ENCODE results near the gene PREX1.

PREX1 gene

DNA sequence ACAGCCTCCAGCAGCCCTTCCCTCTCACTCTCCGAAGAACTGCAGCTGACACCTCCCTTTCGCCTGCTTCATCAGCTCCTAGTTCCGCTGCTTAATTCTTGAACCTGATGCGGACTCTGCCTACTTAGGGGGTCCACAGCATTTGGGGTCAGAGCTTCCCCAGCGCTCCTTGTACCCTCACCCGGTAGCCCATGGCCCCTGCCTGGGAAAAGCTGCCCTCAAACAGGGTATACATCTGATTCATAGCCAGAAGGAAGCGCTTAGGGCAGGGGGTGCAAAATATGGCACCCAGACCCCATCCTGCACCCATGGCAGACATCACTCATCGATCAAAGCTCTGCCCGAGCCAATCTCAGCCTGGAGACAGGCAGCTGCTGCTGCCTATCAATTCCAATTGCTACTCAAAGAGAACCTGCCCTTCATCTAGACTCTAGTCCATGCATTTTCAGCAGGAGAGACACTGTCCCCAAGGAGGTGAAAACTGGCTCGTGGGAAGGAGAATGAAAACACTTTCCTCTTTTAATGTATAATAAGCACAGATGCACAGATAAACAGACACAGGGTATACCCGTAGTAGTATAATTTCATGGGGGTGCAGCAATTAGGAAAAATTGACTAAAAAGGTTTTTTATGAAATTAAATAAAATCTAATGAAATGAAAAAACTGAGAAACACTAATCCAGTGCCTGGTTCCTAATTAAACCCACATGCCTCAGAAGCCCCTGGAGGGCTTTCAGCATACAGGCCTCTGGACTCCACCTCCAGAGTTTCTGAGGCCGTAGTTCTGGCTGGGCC lies 194.8 kb downstream of the PREX1 start:
- DNase-seq (ENCODE audit: low spot score) = no peak

DNA sequence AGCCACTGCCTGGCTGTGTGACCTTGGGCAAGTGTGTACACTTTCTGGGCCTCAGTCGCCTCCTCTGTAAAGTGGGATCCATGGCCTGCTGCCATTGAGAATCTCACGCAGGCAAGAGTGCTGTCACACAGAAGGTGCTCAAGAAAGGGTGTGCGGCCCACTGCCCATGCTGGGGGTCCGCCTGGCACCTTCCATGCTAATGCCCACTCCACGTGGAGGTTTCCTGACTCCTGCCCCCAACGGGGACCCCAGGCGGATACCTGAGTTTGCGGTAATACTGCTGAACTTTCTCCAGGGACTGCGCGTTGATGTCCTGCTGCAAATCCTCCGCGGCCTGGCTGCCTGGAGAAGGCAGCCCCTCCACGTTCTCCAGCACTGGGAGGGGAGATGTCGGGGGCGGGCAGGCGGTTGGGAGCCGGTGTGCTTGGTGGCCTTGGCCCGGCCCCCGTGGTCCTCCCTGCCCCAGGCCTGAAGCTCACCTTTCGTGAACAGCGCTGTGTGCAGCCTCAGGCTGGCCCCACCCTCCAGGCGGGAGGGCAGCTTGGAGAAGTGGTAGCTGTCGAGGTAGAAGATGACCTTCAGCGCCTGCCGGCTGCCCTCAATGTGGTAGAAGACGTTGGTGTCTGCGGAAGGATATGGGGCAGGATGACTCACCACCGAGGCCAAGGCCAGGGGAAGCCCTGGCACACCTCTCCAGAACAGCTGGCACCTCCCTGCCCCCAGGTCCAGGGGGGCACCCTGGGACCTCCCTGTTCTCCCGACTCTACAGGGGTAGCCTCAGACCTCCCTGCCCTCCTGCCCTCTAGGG lies 195.6 kb downstream of the PREX1 start:
- no peak for DNase-seq (ENCODE audit: low spot score)

DNA sequence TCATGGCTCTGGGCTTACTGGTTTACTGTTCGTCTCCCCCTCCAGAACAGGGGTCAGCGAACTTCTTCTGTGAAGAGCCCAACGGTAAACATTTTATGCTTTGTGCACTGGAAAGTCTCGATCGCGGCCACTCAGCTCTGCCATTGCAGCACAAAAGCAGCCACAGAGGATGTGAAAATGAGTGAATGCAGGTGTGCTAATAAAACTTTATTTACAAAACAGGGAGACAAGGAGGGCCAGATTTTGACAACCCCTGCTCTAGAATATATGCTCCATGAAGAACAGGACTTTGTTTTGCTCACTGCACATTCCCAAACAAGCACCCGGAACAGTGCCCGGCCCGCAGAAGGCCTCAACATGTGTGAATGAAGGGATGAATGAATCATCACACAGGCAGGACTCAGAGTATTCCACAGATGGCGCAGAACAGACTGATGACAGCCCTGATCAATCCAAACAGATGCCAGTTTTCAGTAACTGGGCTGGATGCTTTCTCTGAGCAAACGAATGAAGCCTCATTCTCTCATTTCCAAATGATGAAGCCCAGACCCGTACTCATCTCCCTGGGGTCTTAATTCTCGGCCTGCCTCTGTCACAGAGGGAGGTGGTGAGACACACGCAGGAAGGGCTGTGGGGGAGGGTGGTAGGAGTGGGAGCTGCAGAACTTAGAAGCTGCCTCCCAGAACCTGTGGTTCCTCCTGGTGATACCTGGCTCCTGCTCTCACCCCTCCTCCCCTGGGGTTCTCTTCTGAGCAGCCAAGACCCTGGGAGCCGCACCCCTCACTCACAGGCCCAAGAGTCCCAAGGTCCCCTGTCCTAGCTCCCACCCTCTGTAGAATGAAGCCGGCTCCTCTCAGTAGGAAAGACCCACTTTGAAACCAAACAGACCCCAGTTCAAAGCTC lies 196.4 kb downstream of the PREX1 start:
- no peak for DNase-seq (ENCODE audit: low spot score)

DNA sequence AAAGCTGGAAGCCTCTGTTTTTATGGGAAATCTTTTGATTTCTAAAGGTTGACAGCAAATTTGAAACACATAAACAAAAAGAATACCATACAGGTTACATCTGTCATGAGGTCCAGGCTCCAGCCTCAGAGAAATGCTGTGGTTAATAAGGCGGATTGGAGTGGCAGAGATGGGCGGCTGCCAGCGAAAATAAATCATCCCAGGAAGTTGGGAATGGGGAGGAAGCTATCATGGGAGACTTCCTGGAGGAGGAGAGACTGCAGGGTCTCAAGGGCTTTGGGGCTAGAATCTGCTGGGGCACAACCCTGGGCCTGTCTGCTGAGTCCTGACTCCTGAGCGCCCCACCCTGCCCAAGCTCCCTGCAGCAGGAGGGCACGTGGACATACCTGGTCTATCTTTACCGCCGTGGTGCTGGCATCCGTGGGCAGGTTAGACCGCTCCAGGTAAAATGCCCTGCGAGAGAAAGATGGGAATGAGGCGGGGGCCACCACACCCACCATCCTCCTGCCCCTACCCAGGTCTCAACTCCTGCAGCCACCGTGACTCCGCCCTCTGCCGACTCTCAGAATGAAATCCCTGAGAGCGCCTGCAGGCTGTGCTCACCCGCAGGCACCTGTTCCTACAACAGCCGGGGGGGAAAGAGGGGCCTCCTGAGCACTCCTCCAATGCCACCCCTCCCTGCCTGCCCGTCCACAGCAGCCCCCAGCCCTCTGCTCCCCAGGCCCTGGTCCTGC lies 197.3 kb downstream of the PREX1 start:
- no peak for DNase-seq (ENCODE audit: low spot score)

DNA sequence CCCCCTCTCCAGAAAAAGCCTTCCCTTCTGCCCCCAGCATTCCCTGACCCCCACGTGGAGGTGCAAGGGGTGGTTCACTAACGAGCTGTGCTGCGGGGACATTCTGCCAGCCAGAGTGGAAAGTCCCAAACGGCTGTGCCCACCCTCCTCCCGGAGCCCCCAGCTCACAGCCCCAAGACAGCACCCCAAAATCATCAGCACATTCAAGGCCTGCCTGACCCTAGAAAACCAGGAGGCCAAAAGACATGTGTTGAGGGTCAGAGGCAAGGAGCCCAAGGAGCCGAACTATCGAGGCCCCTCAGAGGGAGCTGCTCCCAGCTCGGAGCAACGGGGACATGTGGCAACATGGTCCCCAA lies 197.9 kb downstream of the PREX1 start:
- DNase-seq (ENCODE audit: low spot score) = no peak

DNA sequence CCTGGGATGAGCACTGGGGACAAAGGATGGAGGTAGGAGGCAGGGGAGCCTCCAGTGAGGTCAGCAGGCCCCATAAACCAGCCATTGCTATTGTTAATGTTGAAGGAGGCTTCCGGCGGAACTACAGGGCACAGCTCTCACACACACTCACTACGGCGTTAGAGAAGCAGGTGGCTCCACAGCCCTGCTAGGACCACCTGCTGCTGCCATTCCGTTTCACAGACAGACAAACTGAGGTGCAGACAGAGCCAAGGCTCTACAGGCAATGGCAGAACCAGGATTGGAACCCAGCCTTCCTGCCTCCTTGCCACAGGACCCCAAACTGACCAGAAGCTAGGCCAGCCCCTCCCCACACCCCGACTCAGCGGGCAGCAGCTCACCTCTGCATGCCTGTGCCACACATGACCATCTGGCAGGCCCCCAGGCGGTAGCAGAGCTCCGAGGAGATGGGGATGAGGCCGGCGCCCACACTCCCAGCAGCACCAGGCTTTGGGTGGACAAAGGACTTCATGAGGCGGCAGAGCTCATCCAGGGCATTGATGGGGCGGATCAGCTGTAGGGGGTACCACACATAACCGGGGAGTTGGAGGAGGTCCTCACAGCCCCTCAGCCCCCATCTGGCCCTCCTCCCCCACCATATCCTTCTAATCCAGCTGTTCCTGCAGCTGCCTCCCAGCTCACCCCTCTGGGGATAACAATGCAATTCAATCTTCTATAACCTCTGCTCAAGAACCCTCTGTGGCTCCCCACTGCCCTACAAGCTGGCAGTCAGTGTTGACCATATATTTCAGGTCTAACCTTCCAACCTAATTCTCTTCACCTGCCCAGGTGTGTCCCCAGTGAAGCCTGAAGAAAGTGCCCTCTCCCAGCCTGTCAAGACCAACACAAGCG lies 198.5 kb downstream of the PREX1 start:
- DNase-seq (ENCODE audit: low spot score) = no peak

DNA sequence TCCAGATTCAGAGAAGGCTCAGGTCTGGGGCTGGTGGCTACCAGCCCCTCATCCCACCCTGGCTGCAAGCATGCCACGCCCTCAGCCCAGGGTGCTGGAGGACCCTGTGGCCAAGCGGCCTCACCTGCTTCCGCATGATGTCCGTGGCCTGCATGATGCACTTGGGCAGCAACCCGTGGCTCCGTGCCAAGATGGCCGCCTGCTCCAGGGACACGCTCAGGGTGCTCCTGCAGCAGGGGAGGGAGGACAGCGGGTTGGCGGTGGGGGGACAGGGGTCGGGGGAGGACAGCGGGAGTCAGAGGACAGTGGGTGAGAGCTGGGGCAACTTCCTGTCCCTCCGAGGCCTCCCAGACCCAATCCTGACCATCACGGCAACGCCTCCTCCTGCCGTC lies 200.1 kb downstream of the PREX1 start:
- no peak for DNase-seq (ENCODE audit: low spot score)

DNA sequence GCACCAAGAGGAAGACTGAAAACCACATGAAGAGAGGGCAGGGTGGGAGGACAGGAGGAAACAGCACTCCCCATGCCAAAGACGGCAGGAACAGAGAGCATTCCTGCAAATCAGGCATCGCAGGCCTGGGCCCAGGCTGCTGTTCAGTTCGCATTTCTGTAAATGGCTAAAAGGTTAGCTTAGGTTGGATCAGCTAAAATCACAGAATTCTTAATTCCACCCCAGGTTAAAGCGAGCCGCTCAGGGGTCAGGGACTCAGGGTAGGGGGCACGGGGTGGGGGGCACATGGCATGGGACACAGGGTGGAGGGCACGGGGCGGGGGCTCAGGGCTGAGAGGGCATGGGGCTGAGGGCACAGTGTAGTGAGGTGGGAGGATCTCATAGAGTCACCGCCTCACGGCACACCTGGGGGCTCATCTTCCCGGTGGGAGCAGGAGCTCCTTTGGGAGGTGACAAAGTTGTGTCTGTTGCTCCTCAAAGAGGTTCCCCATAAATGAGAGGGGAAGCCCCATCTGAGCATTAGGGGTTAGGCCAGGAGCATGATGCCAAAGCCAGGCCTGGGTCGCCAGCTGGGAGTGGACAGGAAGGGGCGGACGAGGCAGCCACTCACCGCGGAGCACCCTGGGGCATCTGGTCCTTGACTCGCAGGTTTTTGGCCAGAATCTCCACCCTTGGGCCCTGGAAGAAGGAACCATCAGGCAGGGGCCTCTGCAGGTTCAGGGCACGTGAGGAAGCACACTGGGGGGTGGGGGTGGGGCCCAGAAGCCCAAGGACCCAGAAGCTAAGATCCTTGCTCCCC lies 200.7 kb downstream of the PREX1 start:
- DNase-seq (ENCODE audit: low spot score) = no peak

DNA sequence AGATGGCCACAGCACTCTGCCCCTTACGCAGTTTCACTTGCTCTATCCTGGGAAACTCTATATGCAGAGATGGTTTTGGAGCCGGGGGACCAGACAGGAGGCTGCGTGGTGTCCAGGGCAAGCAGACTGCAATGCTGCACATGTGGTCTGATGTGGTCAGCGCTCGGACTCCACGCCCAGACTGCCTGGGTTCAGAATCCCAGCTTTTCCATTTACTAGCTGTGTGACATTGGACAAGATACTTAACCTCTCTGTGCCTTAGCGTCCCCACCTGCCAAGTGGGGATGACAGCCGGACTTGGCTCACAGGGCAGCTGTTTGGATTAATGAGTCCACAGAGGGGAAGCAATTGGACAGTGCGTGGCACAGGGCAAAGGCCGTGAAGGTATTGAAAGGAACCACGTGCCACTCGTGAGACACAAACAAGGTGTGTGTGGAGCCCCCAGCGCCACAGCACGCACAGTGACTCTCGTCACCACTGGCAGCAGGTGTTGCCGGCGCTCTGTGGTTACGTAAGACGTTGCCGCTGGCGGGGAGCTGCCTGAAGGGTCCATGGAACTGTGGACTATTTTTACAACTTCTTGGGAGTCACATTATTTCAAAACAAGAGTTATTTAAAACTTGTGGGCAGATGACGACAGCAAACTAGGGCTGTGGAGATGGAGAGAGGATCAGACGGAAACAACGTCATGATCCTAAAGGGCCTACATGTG lies 201.4 kb downstream of the PREX1 start:
- no peak for DNase-seq (ENCODE audit: low spot score)

DNA sequence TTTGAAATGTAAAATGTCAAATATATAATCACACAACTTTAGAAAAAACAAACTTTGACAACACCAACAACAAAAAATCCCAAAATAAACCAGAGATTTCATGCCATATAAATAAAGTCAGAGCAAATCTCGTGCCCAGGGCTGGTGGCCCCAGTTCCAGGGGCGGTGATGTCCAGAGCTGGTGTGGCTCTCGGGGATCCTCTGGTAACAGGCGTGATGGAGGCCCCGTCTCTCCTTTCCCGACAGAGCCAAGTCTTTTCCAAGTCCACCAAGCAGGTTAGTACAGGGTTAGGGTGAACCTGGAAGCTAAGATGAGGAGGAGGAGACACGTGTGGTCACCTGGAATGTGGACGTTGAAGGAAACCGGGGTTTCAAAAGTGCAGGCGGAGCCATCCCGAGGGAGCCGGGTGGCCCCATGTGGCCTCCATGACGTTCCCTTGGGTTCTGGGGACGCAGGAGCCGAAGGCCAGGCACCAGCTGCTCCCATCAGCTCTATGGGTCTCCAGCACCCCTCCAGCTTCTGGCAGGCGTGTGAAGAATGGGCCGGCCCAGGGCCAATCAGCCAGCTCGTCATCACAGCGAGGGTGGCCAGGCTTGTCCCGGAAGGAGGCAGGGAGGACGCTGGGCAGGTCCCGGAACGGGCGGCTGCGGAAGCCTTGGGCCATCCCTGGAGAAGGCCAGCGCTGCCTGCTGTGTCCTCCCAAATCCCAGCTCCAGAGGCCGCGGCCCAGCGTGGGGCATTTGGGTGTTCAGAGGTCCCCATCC lies 202.5 kb downstream of the PREX1 start:
- DNase-seq (ENCODE audit: low spot score) = no peak

DNA sequence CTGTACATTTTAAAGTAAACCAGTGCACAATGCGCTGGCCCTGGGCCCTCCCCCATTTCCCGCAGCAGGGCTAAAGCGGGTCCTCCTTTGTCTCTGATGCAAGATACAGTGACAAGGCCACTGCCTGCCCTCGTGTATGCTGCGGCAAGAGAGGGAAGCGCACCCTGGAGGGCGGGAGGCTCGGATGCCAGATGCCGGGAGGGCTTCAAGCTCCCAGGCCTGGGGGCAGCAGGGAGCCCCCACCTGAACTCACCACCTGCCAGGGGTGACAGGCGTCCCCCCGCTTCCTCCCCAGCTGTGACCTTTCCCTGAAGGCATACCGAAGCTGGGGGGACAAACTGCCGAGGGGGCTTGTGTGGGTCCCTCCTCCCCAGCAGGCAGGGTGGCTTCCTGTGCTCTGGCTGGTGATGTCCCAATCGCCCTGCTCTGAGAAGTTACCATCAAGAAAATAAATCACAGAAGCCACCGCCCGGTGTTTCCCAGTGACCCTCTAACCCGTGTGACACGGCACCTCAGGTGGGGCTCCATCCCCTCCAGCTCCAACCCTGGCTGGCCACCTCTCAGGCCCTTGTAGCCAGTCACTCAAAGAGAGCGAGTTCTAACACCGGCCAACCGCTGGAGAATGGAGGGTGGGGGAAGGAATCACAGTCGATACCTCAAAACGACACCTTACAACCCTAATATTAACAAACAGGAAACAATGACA lies 203.3 kb downstream of the PREX1 start:
- no peak for DNase-seq (ENCODE audit: low spot score)

DNA sequence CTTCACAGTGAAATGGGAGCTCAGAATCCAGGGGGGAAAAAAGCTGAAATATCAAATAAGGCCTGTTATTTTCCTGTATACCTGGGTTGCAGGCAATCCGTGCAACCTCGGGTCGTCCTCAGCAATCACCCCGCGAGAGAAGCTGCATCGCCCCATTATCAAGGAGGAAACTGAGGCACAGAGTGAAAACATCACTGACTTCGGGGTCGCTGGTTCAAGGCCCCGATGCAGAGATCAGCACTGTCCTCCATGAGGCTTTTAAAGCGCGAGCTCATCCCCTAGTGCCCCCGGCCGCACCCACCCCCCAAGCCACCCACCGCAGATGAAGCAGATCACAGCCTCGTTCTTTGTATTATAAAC lies 203.9 kb downstream of the PREX1 start:
- no peak for DNase-seq (ENCODE audit: low spot score)

DNA sequence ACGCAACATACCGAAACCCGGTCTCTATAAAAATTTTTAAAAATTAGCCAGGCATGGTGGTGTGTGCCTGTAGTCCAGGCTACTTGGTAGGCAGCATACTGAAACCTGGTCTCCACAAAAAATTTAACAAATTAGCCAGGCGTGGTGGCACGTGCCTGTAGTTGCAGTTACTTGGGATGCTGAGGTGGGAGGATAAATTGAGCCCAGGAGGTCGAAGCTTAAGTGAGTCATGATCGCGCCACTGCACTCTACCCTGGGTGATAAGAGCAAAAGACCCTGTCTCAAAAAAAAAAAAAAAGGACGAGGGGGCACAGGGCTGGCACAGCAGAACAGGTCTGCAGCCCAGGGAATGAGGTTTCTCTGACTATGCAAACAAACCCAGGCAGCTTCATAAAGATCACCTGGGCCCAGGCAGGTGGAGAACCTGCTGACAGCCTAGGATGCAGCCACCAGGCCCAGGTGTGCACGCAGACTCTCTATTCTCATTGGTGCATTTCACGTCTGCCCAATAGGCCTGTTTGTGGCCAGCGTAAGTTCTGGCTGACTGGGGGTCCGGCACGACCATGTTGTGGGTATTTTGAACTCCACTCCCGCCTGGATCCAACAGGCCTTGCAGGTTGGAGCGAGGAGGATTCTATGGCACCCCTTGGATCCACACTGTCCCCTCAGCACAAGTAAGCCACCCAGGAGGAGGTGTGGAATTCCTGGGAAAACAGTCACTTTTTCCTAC lies 204.5 kb downstream of the PREX1 start:
- DNase-seq (ENCODE audit: low spot score) = no peak

DNA sequence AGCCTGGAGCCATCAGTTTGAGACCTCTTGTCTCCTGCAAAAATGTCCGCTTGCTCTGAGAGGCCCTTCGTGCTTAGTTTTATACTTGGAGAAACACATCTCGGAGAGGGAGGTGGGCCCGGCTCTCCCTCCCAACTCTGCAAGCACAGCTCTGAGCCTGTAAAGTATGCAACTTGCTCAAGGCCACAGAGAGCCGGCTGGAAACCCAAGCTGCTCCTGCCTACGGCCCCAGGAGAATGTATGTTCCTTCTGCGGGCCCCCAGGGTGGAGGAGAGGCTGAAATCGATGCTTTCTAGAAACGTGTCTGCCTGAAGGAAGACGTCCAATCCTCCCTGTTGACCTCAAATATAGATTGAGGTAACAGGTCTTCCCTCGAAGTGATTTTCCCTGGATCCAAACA lies 205.4 kb downstream of the PREX1 start:
- DNase-seq (ENCODE audit: low spot score) = no peak

DNA sequence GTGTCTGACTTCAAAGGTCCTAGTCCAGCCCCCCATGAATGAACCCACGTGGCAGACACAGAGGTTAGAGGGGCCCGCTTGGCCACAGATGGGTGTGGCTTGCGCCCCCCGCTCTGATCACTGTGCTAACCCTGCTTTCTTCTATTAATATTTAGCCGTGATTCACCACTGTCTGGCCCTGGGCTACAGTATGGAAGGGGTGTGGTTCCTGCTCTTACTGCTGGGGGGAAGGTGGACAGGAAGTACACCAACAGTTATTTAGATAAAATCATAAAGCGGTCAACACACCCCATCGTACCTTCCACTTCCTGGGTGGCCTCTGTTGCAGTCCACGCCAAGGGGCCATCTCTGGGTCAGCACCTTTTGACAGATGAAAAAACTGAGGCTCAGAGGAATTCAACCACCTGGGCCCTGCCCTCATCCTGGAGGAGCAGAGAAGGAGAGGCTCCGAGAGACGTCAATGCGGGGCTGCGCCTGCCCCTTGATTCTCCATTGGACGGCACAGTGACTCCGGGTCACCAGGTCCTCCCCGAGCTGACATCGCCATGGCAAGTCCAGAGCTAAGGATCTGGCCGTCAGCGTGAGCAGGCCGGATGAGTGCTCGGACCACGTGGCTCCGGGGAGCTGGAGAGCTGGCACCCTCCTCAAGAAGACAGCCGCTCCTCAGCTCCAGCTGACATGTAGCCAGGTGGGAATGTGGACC lies 206.3 kb downstream of the PREX1 start:
- DNase-seq (ENCODE audit: low spot score) = no peak

DNA sequence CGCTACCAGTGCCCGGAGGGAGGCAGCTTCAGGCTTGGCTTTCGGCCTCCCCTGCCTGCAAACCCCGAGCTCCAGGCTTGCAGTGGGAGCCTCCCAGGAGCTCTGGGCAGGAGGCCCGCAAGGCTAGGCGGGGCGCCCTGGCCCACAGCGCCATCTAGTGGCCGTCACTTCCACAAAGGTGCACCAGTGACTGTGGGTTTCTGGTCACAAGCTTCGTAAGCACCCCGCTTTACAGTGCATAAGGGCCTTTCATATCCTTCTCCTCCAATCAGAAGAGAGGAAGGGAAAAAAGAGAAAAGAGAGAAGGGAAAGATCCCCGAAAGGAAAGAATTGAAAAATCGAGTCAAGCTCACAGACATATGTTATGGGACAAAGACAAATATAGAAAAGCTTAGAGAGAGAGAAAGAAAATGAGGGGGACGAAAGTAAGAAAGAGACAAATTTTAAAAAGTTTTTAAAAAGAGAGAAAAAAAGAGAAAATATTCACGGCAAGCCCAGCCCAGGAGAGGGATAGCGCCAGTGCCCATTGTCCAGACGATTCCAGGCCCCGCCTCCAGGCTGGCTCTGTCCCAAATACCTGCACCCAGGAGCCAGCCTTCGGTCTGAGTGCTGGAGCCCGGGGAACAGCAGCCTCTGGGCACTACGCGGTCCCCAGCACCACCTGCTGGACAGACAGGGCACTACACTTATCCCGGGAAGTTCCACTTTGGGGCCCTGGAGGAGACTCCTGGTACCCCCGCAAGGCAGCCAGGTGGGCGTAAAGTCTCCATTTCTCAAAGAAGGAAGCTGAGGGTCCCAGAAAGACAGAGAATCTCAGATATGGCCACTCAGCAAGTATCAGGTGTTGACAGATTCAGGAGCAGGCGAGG lies 207.1 kb downstream of the PREX1 start:
- DNase-seq (ENCODE audit: low spot score) = peak; percentile 82

All from cerebellar cortex (tissue), 1 donor.